Aorta (tissue), 5 donors: ENCODE results near the gene PPP1R3E. TPM values are rescaled to one million over a fixed set of nuclear protein-coding genes. Genes with fewer than 3 reads are reported as not detected.

Experiments used
- ATAC-seq: fragments of 200-7000 bp; cut with Tn5 transposase; one replicate; pipeline ENCODE4 v1.9.1; 2022; ENCODE audit warnings: moderate library complexity; ENCODE audit not compliant: low FRiP score
- DNase-seq, 2 donors: peaks; one replicate each; pipeline ENCODE4 v3.0.0-alpha.2; 2020
- H3K27ac ChIP-seq, 2 donors: one replicate each; pipeline ENCODE4 v1.5.1; 2013; ENCODE audit warnings: low read length in 2 of 2, mild to moderate bottlenecking in 2 of 2, moderate library complexity in 2 of 2, control low read depth in 1 of 2, inconsistent platforms in 1 of 2, low read depth in 1 of 2
- H3K27me3 ChIP-seq, 2 donors: one replicate each; pipeline ENCODE4 v1.6.1; 2013; ENCODE audit warnings: control low read depth in 1 of 2, low read length in 1 of 2, mild to moderate bottlenecking in 1 of 2, moderate library complexity in 1 of 2; ENCODE audit not compliant: insufficient read depth in 2 of 2, control insufficient read depth in 1 of 2
- H3K36me3 ChIP-seq, 2 donors: one replicate each; pipeline ENCODE4 v1.6.1; 2013; ENCODE audit warnings: control low read depth in 1 of 2, low read length in 1 of 2, mild to moderate bottlenecking in 1 of 2; ENCODE audit not compliant: insufficient read depth in 2 of 2, control insufficient read depth in 1 of 2
- H3K4me1 ChIP-seq, 2 donors: one replicate each; pipeline ENCODE4 v1.6.1; 2013; ENCODE audit warnings: low read length in 2 of 2, control low read depth in 1 of 2, mild to moderate bottlenecking in 1 of 2, moderate library complexity in 1 of 2; ENCODE audit not compliant: insufficient read depth in 2 of 2, control insufficient read depth in 1 of 2
- H3K4me3 ChIP-seq, 2 donors: one replicate each; pipeline ENCODE4 v1.5.1; 2013; ENCODE audit warnings: low read length in 2 of 2, control low read depth in 1 of 2, mild to moderate bottlenecking in 1 of 2
- H3K9me3 ChIP-seq: one replicate; pipeline ENCODE4 v1.6.1; 2013; ENCODE audit warnings: mild to moderate bottlenecking, low read length; ENCODE audit not compliant: control insufficient read depth
- WGBS, 2 donors: extraction: QIAGEN DNeasy Blood & Tissue Kit; methylation state at CpG; one replicate each; pipeline ENCODE4 v1.1.7; 2013; 5-methylcytosine and 5-hydroxymethylcytosine counted together
- intact Hi-C, 2 donors: fragments of 100-400 bp; cut with DNase I; formaldehyde crosslinking; loops; one replicate each; pipeline versions ENCODE4 v1.14.2 to v1.15.0; 2022
- polyA plus RNA-seq, 2 donors: library from polyadenylated mRNA; stranded (reverse); fragments of 200-250 nt; gene quantifications; one replicate each; pipeline ENCODE4 v1.2.3, GENCODE V29; 2013
- total RNA-seq, 2 donors: library from RNA; stranded (reverse); fragmentation: NEBNext Ultra II Directional; extraction: Animal tissue kit (Norgen Biotek cat#: 25700); gene quantifications; one replicate each; pipeline ENCODE4 v1.2.1, GENCODE V29; 2021
- donor health status: healthy with polysubstance abuse.
- donor health status: Bipolar disorder and iron deficiency.
- donor health status: DM: no; HTN: no; CAD: no.
- donor health status: DM: no; HTN: no; CAD: no.
- donor health status: DM: yes; HTN: yes; CAD: no.

PPP1R3E gene
- total and polyA plus RNA-seq, 4 donors = 4.9 to 13.8 (median 11.3) TPM

- no peaks in the 10 kb centered on the region for H3K36me3 ChIP-seq
- H3K4me1 ChIP-seq = peaks cover 0 to 2% of the 10 kb centered on the region in 2 donors
- intact Hi-C loops = loop anchor here in 1 of 2 donors (2.0 kb wide), 1 partner anchor 206 kb away; the partner anchor contains the start of genes ACIN1 and C14orf119
- H3K9me3 ChIP-seq = no peaks in the 10 kb centered on the region
- peak; percentile 3 for ATAC-seq
- peak overlapping the region; percentile 89 to 92 for H3K27ac ChIP-seq
- 0 to 1% methylated on average over 13 of the region's 13 CpGs for WGBS, 2 donors
- H3K4me3 ChIP-seq = peak overlapping the region; percentile 54 to 82
- H3K27me3 ChIP-seq = no peaks in the 10 kb centered on the region
- DNase-seq = peak in 1 of 2 donors; percentile 68
These were observed 1.9 kb downstream of the PPP1R3E start for GRCh38 chr14:23300687-23301223.

- Histone ChIP-seq H3K4me1 (peaks cover 0 to 2% of the 10 kb centered on the region in 2 donors), H3K9me3 (no peaks in the 10 kb centered on the region), H3K4me3 (peak overlapping the region; percentile 54 to 82), H3K27me3 (no peaks in the 10 kb centered on the region), H3K27ac (peak overlapping the region; percentile 89 to 92), H3K36me3 (no peaks in the 10 kb centered on the region)
- 72 to 73% methylated on average over 10 of the region's 10 CpGs for WGBS, 2 donors
- ATAC-seq = no peak
- intact Hi-C loops = loop anchor here (2.0 to 10.0 kb wide), 2 partner anchors 175 to 205 kb away; partner anchors contain the start of genes ACIN1 (in 1 of the 2) and C14orf119 (in 1 of the 2)
- DNase-seq = no peak
These were observed 2.5 kb downstream of the PPP1R3E start for GRCh38 chr14:23299986-23300686.

GRCh38 chr14:23299211-23299957 lies 3.3 kb downstream of the PPP1R3E start:
- H3K4me3 ChIP-seq = no peak overlapping the region
- whole genome bisulfite sequencing, 2 donors = 88 to 98% methylated on average over 2 of the region's 2 CpGs
- DNase-seq (no peak), ATAC-seq (no peak)
- H3K27ac ChIP-seq = no peak overlapping the region
- H3K4me1 ChIP-seq = peaks cover 0 to 2% of the 10 kb centered on the region in 2 donors
- no peaks in the 10 kb centered on the region for H3K9me3 ChIP-seq
- no peaks in the 10 kb centered on the region for H3K27me3 ChIP-seq
- no peaks in the 10 kb centered on the region for H3K36me3 ChIP-seq
- intact Hi-C loops = loop anchor here in 1 of 2 donors (10.0 kb wide), 1 partner anchor 175 kb away; no protein-coding TSS in a partner anchor

- H3K36me3 ChIP-seq = no peaks in the 10 kb centered on the region
- DNase-seq (no peak), ATAC-seq (no peak)
- no peaks in the 10 kb centered on the region for H3K27me3 ChIP-seq
- intact Hi-C loops = loop anchor here in 1 of 2 donors (10.0 kb wide), 1 partner anchor 173 kb away; no protein-coding TSS in a partner anchor
- H3K4me3 ChIP-seq = no peak overlapping the region
- H3K9me3 ChIP-seq = no peaks in the 10 kb centered on the region
- no peak overlapping the region for H3K27ac ChIP-seq
- peaks cover 0 to 2% of the 10 kb centered on the region in 2 donors for H3K4me1 ChIP-seq
- WGBS, 2 donors = 84 to 90% methylated on average over 7 of the region's 7 CpGs
These were observed 4.9 kb downstream of the PPP1R3E start for GRCh38 chr14:23297611-23298277.

GRCh38 chr14:23297096-23297495 lies 5.6 kb downstream of the PPP1R3E start:
- H3K4me3 ChIP-seq = no peak overlapping the region
- DNase-seq = no peak
- no peaks in the 10 kb centered on the region for H3K9me3 ChIP-seq
- 86 to 87% methylated on average over 7 of the region's 7 CpGs for WGBS, 2 donors
- intact Hi-C loops = loop anchor here in 1 of 2 donors (10.0 kb wide), 1 partner anchor 172 kb away; no protein-coding TSS in a partner anchor
- H3K4me1 ChIP-seq = peaks cover 0 to 2% of the 10 kb centered on the region in 2 donors
- H3K36me3 ChIP-seq = no peaks in the 10 kb centered on the region
- H3K27ac ChIP-seq = no peak overlapping the region
- no peak for ATAC-seq
- H3K27me3 ChIP-seq = no peaks in the 10 kb centered on the region

GRCh38 chr14:23296012-23296777 lies 6.5 kb downstream of the PPP1R3E start:
- H3K27ac ChIP-seq = no peak overlapping the region
- no peak for DNase-seq
- no peaks in the 10 kb centered on the region for H3K27me3 ChIP-seq
- no peaks in the 10 kb centered on the region for H3K9me3 ChIP-seq
- intact Hi-C loops = loop anchor here in 1 of 2 donors (10.0 kb wide), 1 partner anchor 171 kb away; no protein-coding TSS in a partner anchor
- H3K4me3 ChIP-seq = no peak overlapping the region
- H3K36me3 ChIP-seq = no peaks in the 10 kb centered on the region
- H3K4me1 ChIP-seq = peaks cover 0 to 2% of the 10 kb centered on the region in 2 donors
- WGBS, 2 donors = 90 to 91% methylated on average over 7 of the region's 7 CpGs
- ATAC-seq = no peak

- H3K36me3 ChIP-seq = no peaks in the 10 kb centered on the region
- WGBS, 2 donors = 23 to 25% methylated on average over 24 of the region's 24 CpGs
- ATAC-seq (peak; percentile 83), DNase-seq (no peak)
- no peaks in the 10 kb centered on the region for H3K27me3 ChIP-seq
- H3K27ac ChIP-seq = no peak overlapping the region
- intact Hi-C loops = loop anchor here (2.0 to 10.0 kb wide), 2 partner anchors 30 to 170 kb away; no protein-coding TSS in a partner anchor
- H3K4me1 ChIP-seq = peaks cover 0 to 2% of the 10 kb centered on the region in 2 donors
- no peak overlapping the region for H3K4me3 ChIP-seq
- no peaks in the 10 kb centered on the region for H3K9me3 ChIP-seq
These were observed 7.7 kb downstream of the PPP1R3E start for GRCh38 chr14:23294734-23295561.
